HCT116 (cell line): ENCODE measurements around the gene ADGRB3. TPM values are rescaled to one million over a fixed set of nuclear protein-coding genes. Genes with fewer than 3 reads are reported as not detected.

Experiments
- ATAC-seq: fragments of 200-7000 bp; cut with Tn5 transposase; 2 replicates; pipeline ENCODE4 v1.9.1; 2020; ENCODE audit warnings: mild to moderate bottlenecking, moderate library complexity
- BruUV-seq: library from RNA; stranded (reverse); fragments of 400-500 nt; replicated peaks from 2 replicates; lab custom pipeline; 2021; lab: Mats Ljungman, UMichigan
- CTCF ChIA-PET: fragments of 300-600 bp; sonication (Branson Sonifier 250); formaldehyde crosslinking; loops from one replicate; lab custom pipeline; 2021; ENCODE audit warnings: antibody characterized with exemption; lab: Charles Lee
- POLR2A ChIA-PET: fragments of 300-600, 350-600 bp; sonication (Branson Sonifier 250); formaldehyde crosslinking; loops from one replicate; lab custom pipeline; 2021; ENCODE audit warnings: antibody characterized with exemption; lab: Charles Lee
- RAD21 ChIA-PET, 2 experiments: fragments of 300-600 bp; sonication (Branson Sonifier 250); formaldehyde crosslinking; loops; one replicate each; lab custom pipeline; 2023; ENCODE audit warnings: low total read pairs in 2 of 2; ENCODE audit not compliant: uncharacterized antibody in 2 of 2, unreplicated experiment in 2 of 2, low non-redundant PET in 1 of 2; lab: Charles Lee
- DNase-seq: peaks from one replicate; pipeline ENCODE4 v3.0.0-alpha.2; 2010; ENCODE audit warnings: low read depth, low spot score
- H2AFZ ChIP-seq: fragments of 200-600 bp; shearing (Covaris generic), sonication (generic); 2 replicates; pipeline ENCODE4 v1.6.1; 2017; ENCODE audit warnings: low read depth, mixed run types, mixed read lengths, antibody characterized with exemption, low read length; ENCODE audit not compliant: poor library complexity, severe bottlenecking
- H3K27ac ChIP-seq: 2 replicates; pipeline ENCODE4 v1.5.1; 2012; ENCODE audit warnings: low read depth, low read length
- H3K27me3 ChIP-seq: fragments of 200-600 bp; sonication (generic); 2 replicates; pipeline ENCODE4 v1.6.1; 2016; ENCODE audit warnings: mixed run types, low read length, mixed read lengths; ENCODE audit not compliant: insufficient read depth
- H3K36me3 ChIP-seq, 2 experiments: fragments of 200-500 bp in 1 of 2; fragments of 200-600 bp in 1 of 2; sonication (Bioruptor generic) in 1 of 2; sonication (generic) in 1 of 2; 2 replicates each; pipeline versions ENCODE4 v1.5.1 to v1.6.1; 2014 to 2016; ENCODE audit warnings: low read length in 2 of 2, inconsistent platforms in 1 of 2, mixed read lengths in 1 of 2, mixed run types in 1 of 2; ENCODE audit not compliant: insufficient read depth in 2 of 2, control insufficient read depth in 1 of 2
- H3K4me1 ChIP-seq, 2 experiments: fragments of 200-600 bp in 1 of 2; sonication (generic) in 1 of 2; 2 replicates each; pipeline versions ENCODE4 v1.5.1 to v1.6.1; 2012 to 2017; ENCODE audit warnings: low read length in 2 of 2, inconsistent platforms in 1 of 2, mild to moderate bottlenecking in 1 of 2, mixed read lengths in 1 of 2, mixed run types in 1 of 2, moderate library complexity in 1 of 2; ENCODE audit not compliant: insufficient read depth in 2 of 2, control insufficient read depth in 1 of 2
- H3K4me2 ChIP-seq: fragments of 200-600 bp; sonication (generic); 2 replicates; pipeline ENCODE4 v1.6.1; 2017; ENCODE audit warnings: mixed run types, low read length, mixed read lengths
- H3K4me3 ChIP-seq, 2 experiments: fragments of 200-600 bp in 1 of 2; sonication (generic) in 1 of 2; replicated peaks in 1 of 2; 2 replicates each; pipeline ENCODE4 v1.5.1; 2011 to 2016; ENCODE audit warnings: low read length in 2 of 2, control low read depth in 1 of 2, low read depth in 1 of 2, mild to moderate bottlenecking in 1 of 2, mixed read lengths in 1 of 2, mixed run types in 1 of 2
- H3K79me2 ChIP-seq: fragments of 200-600 bp; sonication (generic); 2 replicates; pipeline ENCODE4 v1.6.1; 2017; ENCODE audit warnings: mild to moderate bottlenecking, mixed run types, low read length, moderate library complexity, mixed read lengths; ENCODE audit not compliant: insufficient read depth
- H3K9ac ChIP-seq: fragments of 200-600 bp; sonication (generic); 2 replicates; pipeline ENCODE4 v1.6.1; 2016; ENCODE audit warnings: low read length, mixed read lengths
- H3K9me2 ChIP-seq: fragments of 200-600 bp; sonication (generic), shearing (Covaris generic); 2 replicates; pipeline ENCODE4 v1.6.1; 2017; ENCODE audit warnings: mixed run types, mild to moderate bottlenecking, moderate library complexity; ENCODE audit not compliant: insufficient read depth
- H3K9me3 ChIP-seq, 2 experiments: fragments of 200-500 bp in 1 of 2; fragments of 200-600 bp in 1 of 2; sonication (Bioruptor generic) in 1 of 2; sonication (generic) in 1 of 2; 2 replicates each; pipeline ENCODE4 v1.6.1; 2014 to 2017; ENCODE audit warnings: low read length in 2 of 2, mixed read lengths in 2 of 2, inconsistent platforms in 1 of 2, low read depth in 1 of 2, mild to moderate bottlenecking in 1 of 2, mixed run types in 1 of 2, moderate library complexity in 1 of 2; ENCODE audit not compliant: control insufficient read depth in 1 of 2, insufficient read depth in 1 of 2
- H4K20me1 ChIP-seq: fragments of 200-600 bp; sonication (generic), shearing (Covaris generic); 2 replicates; pipeline ENCODE4 v1.6.1; 2017; ENCODE audit warnings: mixed run types, mild to moderate bottlenecking, moderate library complexity; ENCODE audit not compliant: insufficient read depth
- CEBPB ChIP-seq: IDR thresholded peaks from 2 replicates; pipeline ENCODE4 v1.6.1; 2012; ENCODE audit warnings: low read depth
- EZH2 ChIP-seq: fragments of 200-600 bp; sonication (generic); IDR thresholded peaks from 2 replicates; pipeline ENCODE4 v1.6.1; 2017; ENCODE audit warnings: antibody characterized with exemption, mixed run types
- FOSL1 ChIP-seq: IDR thresholded peaks from 2 replicates; pipeline ENCODE4 v1.6.1; 2012; ENCODE audit warnings: low read depth
- JUND ChIP-seq: IDR thresholded peaks from 2 replicates; pipeline ENCODE4 v1.6.1; 2012
- POLR2AphosphoS5 ChIP-seq: IDR thresholded peaks from 2 replicates; pipeline ENCODE4 v1.6.1; 2011; ENCODE audit warnings: mild to moderate bottlenecking, low read depth, low read length, moderate library complexity
- RAD21 ChIP-seq: IDR thresholded peaks from 2 replicates; pipeline ENCODE4 v1.6.1; 2012; ENCODE audit warnings: low read depth, mild to moderate bottlenecking
- REST ChIP-seq: IDR thresholded peaks from 2 replicates; pipeline ENCODE4 v1.6.1; 2012; ENCODE audit warnings: low read depth
- SIN3A ChIP-seq: IDR thresholded peaks from 2 replicates; pipeline ENCODE4 v1.6.1; 2012; ENCODE audit warnings: low read depth
- SP1 ChIP-seq: IDR thresholded peaks from 2 replicates; pipeline ENCODE4 v1.6.1; 2012; ENCODE audit warnings: low read depth
- TCF7L2 ChIP-seq: IDR thresholded peaks from 2 replicates; pipeline ENCODE4 v1.7.0; 2011; ENCODE audit warnings: borderline replicate concordance, inconsistent platforms; ENCODE audit not compliant: insufficient read depth, insufficient read length; ENCODE audit errors: extremely low read depth
- YY1 ChIP-seq: IDR thresholded peaks from 2 replicates; pipeline ENCODE4 v1.6.1; 2011; ENCODE audit warnings: low read length, low read depth, moderate library complexity, mild to moderate bottlenecking; ENCODE audit not compliant: insufficient replicate concordance; ENCODE audit errors: extremely low read depth
- ZBTB33 ChIP-seq: IDR thresholded peaks from 2 replicates; pipeline ENCODE4 v1.6.1; 2011; ENCODE audit warnings: mild to moderate bottlenecking, low read length, moderate library complexity; ENCODE audit not compliant: insufficient replicate concordance; ENCODE audit errors: extremely low read depth
- intact Hi-C: fragments of 100-400 bp; cut with micrococcal nuclease; formaldehyde crosslinking; loops from 2 replicates; pipeline ENCODE4 v1.10.0; 2022
- total RNA-seq: library from RNA; stranded (reverse); gene quantifications from one replicate; pipeline ENCODE4 v1.2.1, GENCODE V29; 2021; ENCODE audit not compliant: unreplicated experiment
- TF ChIP-seq, protein P1 (sequence below): IDR thresholded peaks from 2 replicates; pipeline ENCODE4 v1.6.1; 2012

The ADGRB3 gene
- total RNA-seq, 1 experiment from 2014 or later: not detected

- RAD21 ChIA-PET: no interaction called here
- CTCF ChIA-PET: no interaction called here
- no peaks in the 10 kb centered on the region for H3K36me3 ChIP-seq
- TF ChIP-seq SIN3A: no peak
- no peak for TF ChIP-seq POLR2AphosphoS5
- no peak for TF ChIP-seq CEBPB
- no peak overlapping the region for H2AFZ ChIP-seq
- POLR2A ChIA-PET: no interaction called here
- H3K4me2 ChIP-seq: no peak overlapping the region
- H3K79me2 ChIP-seq: no peaks in the 10 kb centered on the region
- H3K27ac ChIP-seq: no peak overlapping the region
- H3K9me3 ChIP-seq: peaks cover 14 to 18% of the 10 kb centered on the region in 2 experiments; a peak in 2 of 4 replicates
- no peak for DNase-seq
- H3K9ac ChIP-seq: no peak overlapping the region
- no peaks in the 10 kb centered on the region for H3K9me2 ChIP-seq
- no TSS peak for BruUV-seq
- no peak overlapping the region for H3K4me3 ChIP-seq
- H3K27me3 ChIP-seq: no peaks in the 10 kb centered on the region
- no peaks in the 10 kb centered on the region for H3K4me1 ChIP-seq
- ATAC-seq: no peak
- H4K20me1 ChIP-seq: no peaks in the 10 kb centered on the region
- intact Hi-C loops: no loop called here
Observed at GRCh38 chr6:68650142-68650541, 15.1 kb downstream of the ADGRB3 start.

- Histone ChIP-seq H3K4me3 (no peak overlapping the region), H3K9me3 (peaks cover 14 to 17% of the 10 kb centered on the region in 2 experiments; a peak in 2 of 4 replicates), H3K9ac (no peak overlapping the region), H3K36me3 (no peaks in the 10 kb centered on the region), H3K27ac (no peak overlapping the region), H4K20me1 (no peaks in the 10 kb centered on the region), H3K4me1 (no peaks in the 10 kb centered on the region), H3K9me2 (no peaks in the 10 kb centered on the region), H3K79me2 (no peaks in the 10 kb centered on the region), H2AFZ (no peak overlapping the region), H3K27me3 (no peaks in the 10 kb centered on the region), H3K4me2 (no peak overlapping the region)
- ChIA-PET RAD21 (no interaction called here), CTCF (no interaction called here), POLR2A (no interaction called here)
- intact Hi-C loops: no loop called here
- BruUV-seq: no TSS peak
- ATAC-seq (no peak), DNase-seq (no peak)
- TF ChIP-seq ZBTB33 (no peak), RAD21 (no peak), FOSL1 (no peak), TCF7L2 (no peak), SP1 (no peak), POLR2AphosphoS5 (no peak), JUND (no peak), EZH2 (no peak), CEBPB (no peak), REST (no peak), YY1 (no peak)
- TF ChIP-seq, protein P1, sequence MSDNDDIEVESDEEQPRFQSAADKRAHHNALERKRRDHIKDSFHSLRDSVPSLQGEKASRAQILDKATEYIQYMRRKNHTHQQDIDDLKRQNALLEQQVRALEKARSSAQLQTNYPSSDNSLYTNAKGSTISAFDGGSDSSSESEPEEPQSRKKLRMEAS: no peak
Observed at GRCh38 chr6:68651011-68651985, 16.2 kb downstream of the ADGRB3 start.
